Fibroblast of skin of back (primary cell): ENCODE results near the gene CDH4.
A peak's percentile ranks its signal among the peaks of the same experiment; 100 is the strongest.
"Not testable (repeated sequence)": the region's sequence is repeated elsewhere in the genome, so short reads cannot be mapped to it uniquely, and the experiment has no call there.

ENCODE experiments used
- DNase-seq: peaks from one replicate; pipeline ENCODE4 v3.0.0-alpha.2; 2013

The CDH4 gene

GRCh38 chr20:61940976-61941720, 689.1 kb downstream of the CDH4 start:
- DNase-seq = no peak

DNA sequence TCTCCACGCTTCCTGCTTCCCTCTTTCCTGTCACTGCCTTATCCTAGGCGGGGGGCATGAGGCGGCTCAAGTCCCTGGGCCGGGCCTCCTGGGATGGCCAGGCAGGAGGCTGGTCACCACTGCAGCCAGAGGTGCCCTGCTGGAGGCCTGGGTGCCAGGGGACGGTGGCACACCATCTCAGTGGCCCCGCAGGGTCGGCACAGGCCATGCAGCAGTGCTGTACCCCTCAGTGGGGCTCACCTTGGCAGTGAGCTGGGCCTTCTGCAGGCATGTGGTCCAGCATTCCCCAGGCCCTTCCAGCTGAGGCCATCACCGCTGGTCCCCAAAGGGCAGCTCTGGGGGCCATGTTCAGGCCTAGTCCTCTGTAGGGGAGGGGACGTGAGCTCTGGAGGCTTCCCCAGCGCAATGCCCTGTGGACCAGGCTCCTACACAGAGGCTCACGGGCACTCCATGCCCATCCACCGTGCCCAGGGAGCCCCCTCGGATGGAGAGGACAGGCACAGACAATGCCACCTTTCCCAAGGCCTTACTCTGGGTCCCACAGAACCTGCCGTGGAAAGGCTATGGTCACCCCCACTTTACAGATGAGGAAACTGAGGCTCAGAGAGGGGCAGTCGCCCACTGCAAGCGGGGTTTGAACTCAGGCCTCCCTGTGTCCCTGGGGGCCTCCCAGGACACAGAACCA, 689.8 kb downstream of the CDH4 start:
- DNase-seq = no peak

DNA sequence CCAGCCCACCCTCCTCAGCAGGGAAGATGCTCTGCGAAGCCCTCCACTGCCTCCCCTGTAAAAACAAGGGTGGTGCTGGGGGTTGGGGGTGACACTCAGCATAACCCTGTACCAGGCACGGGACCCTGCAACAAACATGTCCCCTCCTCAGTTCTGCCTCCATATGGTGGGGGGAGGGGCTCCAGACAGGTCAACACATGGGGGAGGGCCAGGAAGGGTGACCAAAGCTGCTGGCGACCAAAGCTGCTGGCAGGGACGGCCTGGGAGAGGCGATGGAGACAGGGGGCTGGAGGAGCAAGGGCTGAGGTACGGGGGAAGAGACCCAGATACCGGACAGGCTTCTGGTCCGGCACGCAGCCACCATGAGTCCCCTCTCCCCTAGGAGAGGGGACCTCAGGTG, 690.5 kb downstream of the CDH4 start:
- no peak for DNase-seq

- DNase-seq = not testable (repeated sequence)
These were observed 692.9 kb downstream of the CDH4 start for GRCh38 chr20:61944967-61945366.

DNA sequence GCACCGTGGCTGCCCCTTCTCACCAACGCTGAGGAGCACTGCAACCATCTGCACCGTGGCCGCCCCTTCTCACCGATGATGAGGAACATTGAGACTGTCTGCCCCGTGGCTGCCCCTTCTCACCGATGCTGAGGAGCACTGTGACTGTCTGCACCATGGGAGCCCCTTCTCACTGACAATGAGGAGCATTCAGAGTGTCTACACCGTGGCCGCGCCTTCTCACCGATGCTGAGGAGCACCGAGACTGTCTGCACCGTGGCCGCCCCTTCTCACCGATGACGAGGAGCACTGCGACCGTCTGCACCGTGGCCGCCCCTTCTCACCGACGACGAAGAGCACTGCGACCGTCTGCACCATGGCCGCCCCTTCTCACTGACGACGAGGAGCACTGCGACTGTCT, 693.4 kb downstream of the CDH4 start:
- not testable (repeated sequence) for DNase-seq

DNA sequence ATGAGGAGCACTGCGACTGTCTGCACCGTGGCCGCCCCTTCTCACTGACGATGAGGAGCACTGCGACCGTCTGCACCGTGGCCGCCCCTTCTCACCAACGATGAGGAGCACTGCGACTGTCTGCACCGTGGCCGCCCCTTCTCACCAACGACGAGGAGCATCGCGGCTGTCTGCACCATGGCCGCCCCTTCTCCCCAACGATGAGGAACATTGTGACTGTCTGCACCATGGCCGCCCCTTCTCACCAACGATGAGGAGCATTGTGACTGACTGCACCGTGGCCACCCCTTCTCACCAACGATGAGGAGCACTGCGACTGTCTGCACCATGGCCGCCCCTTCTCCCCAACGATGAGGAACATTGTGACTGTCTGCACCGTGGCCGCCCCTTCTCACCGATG, 696.0 kb downstream of the CDH4 start:
- DNase-seq = not testable (repeated sequence)

- no peak for DNase-seq
These were observed 696.7 kb downstream of the CDH4 start for GRCh38 chr20:61948586-61949362.

GRCh38 chr20:61949363-61949713, 697.3 kb downstream of the CDH4 start:
- DNase-seq = no peak

- DNase-seq = no peak
These were observed 697.9 kb downstream of the CDH4 start for GRCh38 chr20:61949714-61950640.

GRCh38 chr20:61950641-61951071, 698.6 kb downstream of the CDH4 start:
- no peak for DNase-seq

DNA sequence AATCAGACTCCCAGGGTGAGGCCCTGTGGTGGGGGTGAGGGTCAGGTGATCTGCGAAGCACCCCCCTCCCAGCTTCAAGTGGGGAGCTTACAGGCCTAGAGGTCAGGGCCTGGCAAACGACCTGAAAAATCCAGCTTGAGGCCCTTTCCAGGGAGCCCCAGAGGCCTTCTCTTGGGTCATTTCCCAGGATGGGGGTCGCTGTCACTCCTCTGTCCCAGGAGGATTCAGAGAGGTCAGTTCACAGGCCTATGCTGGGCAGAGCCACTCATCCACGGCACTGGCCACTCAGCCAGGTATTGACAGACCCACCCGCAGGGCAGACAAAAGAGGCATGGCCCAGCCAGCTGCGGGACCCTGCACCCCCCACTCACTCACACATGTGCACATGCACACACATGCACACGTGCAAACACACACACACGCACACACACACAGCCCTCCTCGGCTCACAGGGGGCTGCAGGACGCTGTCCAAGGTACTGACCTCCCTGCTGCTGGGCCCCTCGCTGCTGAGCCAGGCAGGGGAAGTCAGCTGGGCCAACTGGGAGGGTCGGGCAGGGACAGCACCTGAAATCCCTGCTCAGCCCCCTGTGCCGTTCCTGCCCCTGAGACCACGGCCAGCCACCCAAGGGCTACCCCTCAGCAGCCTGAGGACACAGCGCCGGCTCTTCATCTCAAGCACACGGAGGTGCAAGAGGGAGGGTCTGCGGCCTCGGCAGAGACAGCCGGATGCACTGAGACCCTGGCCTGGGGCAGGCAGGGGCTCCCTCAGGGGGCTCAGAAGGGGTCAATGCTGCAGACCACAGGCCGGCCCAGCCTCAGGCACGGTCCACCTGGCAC, 699.9 kb downstream of the CDH4 start:
- peak; percentile 28 for DNase-seq

DNA sequence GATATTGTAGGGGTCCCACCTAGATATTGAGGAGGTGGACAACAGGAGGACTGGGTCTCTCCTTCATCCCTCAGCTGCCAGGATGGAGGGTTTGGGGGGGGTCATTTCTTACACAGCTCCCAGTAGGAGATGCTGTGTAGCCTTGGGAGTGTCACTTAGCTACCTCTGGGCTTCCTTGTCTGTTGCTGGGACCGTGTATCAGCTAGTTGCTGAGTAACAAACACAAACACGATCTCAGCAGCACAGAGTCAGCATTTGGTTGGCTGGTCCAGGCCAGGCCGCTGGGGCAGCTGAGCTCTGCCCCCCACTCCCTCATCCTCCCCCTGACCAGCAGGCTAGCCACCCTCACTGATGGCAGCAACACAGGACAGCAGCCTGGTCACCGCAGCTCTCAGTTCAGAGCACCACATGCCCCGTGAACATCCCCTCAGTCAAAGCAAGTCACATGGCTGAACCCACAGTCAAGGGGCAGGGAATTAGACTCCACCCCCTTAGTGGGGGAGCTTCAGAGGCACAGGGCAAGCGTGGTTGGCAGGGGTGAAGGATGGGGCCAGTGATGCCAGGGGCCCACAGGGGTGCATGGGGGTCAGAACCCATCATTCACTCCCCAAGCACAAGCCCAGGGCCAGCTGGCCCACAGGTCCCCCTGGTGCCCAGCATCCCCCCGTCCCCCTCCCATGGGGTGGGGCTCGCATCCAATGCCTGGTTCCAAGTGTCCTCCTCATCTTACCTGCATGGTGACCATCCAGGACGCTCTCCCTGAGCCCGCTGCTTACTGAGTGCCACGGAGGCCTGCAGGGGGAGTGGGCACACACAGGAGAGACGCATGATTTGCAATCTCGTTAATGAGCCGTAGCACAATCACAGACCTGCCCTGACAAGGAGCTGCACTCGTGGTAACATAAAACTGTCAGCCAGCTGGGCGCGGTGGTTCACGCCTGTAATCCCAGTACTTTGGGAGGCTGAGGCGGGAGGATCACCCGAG, 701.3 kb downstream of the CDH4 start:
- no peak for DNase-seq

- DNase-seq = no peak
These were observed 702.4 kb downstream of the CDH4 start for GRCh38 chr20:61954276-61955021.

DNA sequence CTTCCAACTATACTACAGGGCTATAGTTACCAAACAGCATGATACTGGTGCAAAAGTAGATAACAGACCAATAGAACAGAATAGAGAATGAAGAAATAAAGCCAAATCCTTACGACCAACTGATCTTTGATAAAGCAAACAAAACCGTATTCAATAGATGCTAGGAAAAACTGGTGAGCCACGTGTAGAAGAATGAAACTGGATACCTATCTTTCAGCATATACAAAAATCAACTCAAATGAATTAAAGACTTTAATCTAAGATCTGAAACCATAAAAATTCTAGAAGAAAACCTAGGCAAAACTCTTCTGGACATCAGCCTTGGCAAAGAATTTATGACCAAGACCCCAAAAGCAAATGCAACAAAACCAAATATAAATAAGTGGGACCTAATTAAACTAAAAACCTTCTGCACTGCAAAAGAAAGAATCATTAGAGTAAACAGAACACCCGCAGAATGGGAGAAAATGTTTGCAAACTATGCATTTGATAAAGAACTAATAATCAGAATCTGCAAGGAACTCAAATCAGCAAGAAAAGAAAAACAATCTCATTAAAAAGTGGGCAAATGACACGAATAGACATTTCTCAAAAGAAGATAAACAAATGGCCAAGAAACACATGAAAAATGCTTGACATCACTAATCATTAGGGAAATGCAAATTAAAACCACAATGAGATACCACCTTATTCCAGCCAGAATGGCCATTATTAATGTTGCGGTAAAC, 703.8 kb downstream of the CDH4 start:
- DNase-seq = no peak

DNA sequence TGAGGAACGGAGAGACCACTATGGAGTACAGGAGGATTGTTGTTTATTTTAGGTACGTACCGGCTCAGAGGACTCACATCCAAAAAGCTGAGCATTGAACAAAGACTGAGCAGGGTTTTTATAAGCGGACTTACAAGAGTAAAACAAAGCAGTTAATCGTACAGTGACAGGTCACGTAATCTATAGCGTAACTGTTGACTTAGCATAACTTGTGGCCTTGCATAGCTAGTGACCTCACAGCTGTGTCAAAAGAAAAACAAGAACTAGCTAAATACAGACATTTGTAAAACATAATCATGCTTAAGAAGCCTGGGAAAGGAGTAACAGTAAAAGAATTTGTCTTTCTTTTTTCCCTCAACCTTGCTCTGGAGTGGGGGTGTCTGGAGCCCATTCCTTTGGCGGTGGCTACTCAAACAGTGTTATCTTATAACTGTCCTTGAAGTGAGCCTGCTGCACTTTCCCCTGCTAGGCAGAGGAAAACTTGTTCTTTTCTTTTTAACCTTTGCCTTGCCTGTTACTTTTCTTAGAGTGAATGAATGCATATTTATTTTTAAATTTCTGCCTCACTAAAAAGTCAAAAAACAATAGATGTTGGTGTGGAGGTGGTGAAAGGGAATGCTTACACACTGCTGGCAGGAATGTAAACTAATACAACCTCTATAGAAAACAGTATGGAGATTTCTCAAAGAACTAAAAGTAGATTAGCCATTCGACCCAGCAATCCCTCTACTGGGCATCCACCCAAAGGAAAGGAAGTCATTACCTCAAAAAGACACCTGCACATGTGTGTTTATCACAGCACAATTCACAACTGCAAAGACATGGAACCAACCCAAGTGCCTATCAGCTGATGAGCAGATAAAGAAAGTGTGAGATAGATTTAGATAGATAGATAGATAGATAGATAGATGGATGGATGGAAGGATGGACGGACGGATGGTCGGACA, 704.6 kb downstream of the CDH4 start:
- DNase-seq = peak; percentile 73

DNA sequence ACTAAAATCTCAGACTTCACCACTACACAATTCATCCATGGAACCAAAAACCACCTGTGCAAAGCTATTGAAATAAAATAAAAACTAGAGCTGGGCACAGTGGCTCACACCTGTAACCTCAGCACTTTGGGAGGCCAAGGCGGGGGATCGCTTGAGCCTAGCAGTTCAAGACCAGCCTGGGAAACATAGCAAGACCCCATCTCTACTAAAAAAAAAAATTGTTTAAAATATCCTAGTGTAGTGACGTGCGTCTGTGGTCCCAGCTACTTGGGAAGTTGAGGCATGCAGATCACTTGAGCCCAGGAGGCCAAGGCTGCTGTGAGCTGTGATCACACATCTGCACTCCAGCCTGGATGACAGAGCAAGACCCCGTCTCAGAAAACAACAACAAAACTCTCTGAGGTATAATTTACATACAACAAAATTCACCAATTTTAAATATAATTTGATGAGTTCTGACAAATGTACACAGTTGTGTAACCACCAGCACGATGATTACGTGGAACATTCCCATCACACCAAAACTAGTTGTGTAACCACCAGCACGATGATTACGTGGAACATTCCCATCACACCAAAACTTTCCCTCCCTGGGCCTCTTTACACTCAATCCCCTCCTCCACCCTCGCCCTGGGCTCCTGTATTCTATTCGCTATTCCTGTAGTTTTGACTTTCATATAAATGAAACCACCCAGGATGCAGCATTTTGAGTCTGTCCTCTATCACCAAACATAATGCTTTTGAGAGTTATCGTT, 706.1 kb downstream of the CDH4 start:
- DNase-seq = no peak
